Body of pancreas (tissue), 4 donors: Measurements from ENCODE around the gene RASL10A. TPM values are rescaled to one million over a fixed set of nuclear protein-coding genes. Genes with fewer than 3 reads are reported as not detected.
A peak's percentile ranks its signal among the peaks of the same experiment; 100 is the strongest.

Experiments used
- ATAC-seq: fragments of 150-250 bp; one replicate; pipeline ENCODE4 v1.9.1; 2016
- DNase-seq, 4 donors: peaks; one replicate each; pipeline ENCODE4 v3.0.0-alpha.2; 2019
- H3K27ac ChIP-seq, 4 donors: fragments of 200-600 bp; sonication (generic); 1 replicate in 3 of 4; 2 replicates in 1 of 4; pipeline versions ENCODE4 v1.5.1 to v1.6.1; 2016 to 2019; ENCODE audit warnings: mild to moderate bottlenecking in 1 of 4, mixed read lengths in 1 of 4, moderate library complexity in 1 of 4
- H3K27me3 ChIP-seq, 2 donors: fragments of 200-600 bp; sonication (generic); one replicate each; pipeline ENCODE4 v1.6.0; 2016; ENCODE audit warnings: mild to moderate bottlenecking in 1 of 2
- H3K36me3 ChIP-seq, 2 donors: fragments of 200-600 bp; sonication (generic); replicated peaks in 1 of 2; 2 replicates each; pipeline ENCODE4 v1.5.1; 2016; ENCODE audit warnings: low read depth in 2 of 2; ENCODE audit not compliant: insufficient read depth in 1 of 2
- H3K4me1 ChIP-seq: fragments of 200-600 bp; sonication (generic); one replicate; pipeline ENCODE4 v1.6.0; 2016
- H3K4me3 ChIP-seq, 2 donors: fragments of 200-600 bp; sonication (generic); 1 replicate in 1 of 2; 2 replicates in 1 of 2; pipeline ENCODE4 v1.5.1; 2016 to 2019
- H3K9me3 ChIP-seq, 3 donors: fragments of 200-600 bp; sonication (generic); 1 replicate in 2 of 3; 2 replicates in 1 of 3; pipeline ENCODE4 v1.5.1; 2016
- CTCF ChIP-seq, 7 experiments: fragments of 450-650 bp in 4 of 7; fragments of 200-600 bp in 3 of 7; sonication (generic) in 3 of 7; IDR thresholded peaks; one replicate each; pipeline ENCODE4 v1.5.1; 2016 to 2019; ENCODE audit warnings: antibody characterized with exemption in 7 of 7
- POLR2A ChIP-seq, 3 donors: fragments of 450-650 bp; IDR thresholded peaks; one replicate each; pipeline ENCODE4 v1.6.1; 2016; ENCODE audit warnings: antibody characterized with exemption in 3 of 3, mild to moderate bottlenecking in 2 of 3
- WGBS, 2 donors: methylation state at CpG; one replicate each; pipeline ENCODE4 v1.1.5; 2017; 5-methylcytosine and 5-hydroxymethylcytosine counted together
- intact Hi-C: fragments of 100-400 bp; cut with DNase I; formaldehyde crosslinking; loops from one replicate; pipeline ENCODE4 v1.15.1; 2023
- total RNA-seq, 2 donors: library from RNA; depleted of rRNA; stranded (reverse); fragments of >200 nt; gene quantifications; one replicate each; pipeline ENCODE4 v1.1.0, GENCODE V29; 2016

The RASL10A gene
- total RNA-seq, 2 donors from 2014 or later: 0.78 TPM; not detected in 1

GRCh38 chr22:29300467-29300806 lies 15.1 kb downstream of the RASL10A start:
- Histone ChIP-seq H3K27me3 (no peaks in the 10 kb centered on the region), H3K4me1 (peaks cover 15% of the 10 kb centered on the region), H3K36me3 (peaks cover 37 to 39% of the 10 kb centered on the region in 2 donors), H3K9me3 (no peaks in the 10 kb centered on the region), H3K27ac (no peak overlapping the region), H3K4me3 (no peak overlapping the region)
- TF ChIP-seq CTCF (IDR thresholded peaks at IDR 0.05) (no peak), POLR2A (IDR thresholded peaks at IDR 0.05) (no peak)
- ATAC-seq (no peak), DNase-seq (peak in 1 of 4 donors; percentile 6)
- whole genome bisulfite sequencing, 2 donors: 70 to 72% methylated on average over 4 of the region's 4 CpGs
- intact Hi-C loops: no loop called here

- H3K4me1 ChIP-seq: peaks cover 15% of the 10 kb centered on the region
- H3K36me3 ChIP-seq: peaks cover 37 to 45% of the 10 kb centered on the region in 2 donors
- DNase-seq (peak in 1 of 4 donors; percentile 14), ATAC-seq (no peak)
- intact Hi-C loops: loop anchor here (10.0 kb wide), 1 partner anchor 225 kb away; no protein-coding TSS in a partner anchor
- H3K9me3 ChIP-seq: no peaks in the 10 kb centered on the region
- H3K4me3 ChIP-seq: no peak overlapping the region
- no peak overlapping the region for H3K27ac ChIP-seq
- WGBS, 2 donors: 88 to 93% methylated on average over 19 of the region's 19 CpGs
- no peak for TF ChIP-seq CTCF (IDR thresholded peaks at IDR 0.05)
- no peak for TF ChIP-seq POLR2A (IDR thresholded peaks at IDR 0.05)
- no peaks in the 10 kb centered on the region for H3K27me3 ChIP-seq
Observed at GRCh38 chr22:29299136-29299900, 16.2 kb downstream of the RASL10A start.

GRCh38 chr22:29298641-29299040 lies 16.9 kb downstream of the RASL10A start:
- ATAC-seq: no peak
- peaks cover 37 to 48% of the 10 kb centered on the region in 2 donors for H3K36me3 ChIP-seq
- H3K27me3 ChIP-seq: no peaks in the 10 kb centered on the region
- no peaks in the 10 kb centered on the region for H3K9me3 ChIP-seq
- WGBS, 2 donors: 75 to 80% methylated on average over 4 to 8 of the region's 8 CpGs
- no peak overlapping the region for H3K4me3 ChIP-seq
- H3K27ac ChIP-seq: no peak overlapping the region
- DNase-seq: no peak
- peaks cover 15% of the 10 kb centered on the region for H3K4me1 ChIP-seq
- intact Hi-C loops: loop anchor here (10.0 kb wide), 1 partner anchor 226 kb away; no protein-coding TSS in a partner anchor
- TF ChIP-seq CTCF (IDR thresholded peaks at IDR 0.05): no peak
- TF ChIP-seq POLR2A (IDR thresholded peaks at IDR 0.05): no peak

- TF ChIP-seq POLR2A (IDR thresholded peaks at IDR 0.05) (no peak), CTCF (IDR thresholded peaks at IDR 0.05) (no peak)
- Histone ChIP-seq H3K4me1 (peaks cover 3% of the 10 kb centered on the region), H3K4me3 (no peak overlapping the region), H3K27me3 (no peaks in the 10 kb centered on the region), H3K27ac (no peak overlapping the region), H3K9me3 (no peaks in the 10 kb centered on the region), H3K36me3 (peaks cover 18 to 68% of the 10 kb centered on the region in 2 donors)
- DNase-seq: no peak
- intact Hi-C loops: loop anchor here (10.0 kb wide), 1 partner anchor 232 kb away; no protein-coding TSS in a partner anchor
- no peak for ATAC-seq
Observed at GRCh38 chr22:29292379-29292778, 23.1 kb downstream of the RASL10A start.

GRCh38 chr22:29291215-29291614 lies 24.3 kb downstream of the RASL10A start:
- DNase-seq (no peak), ATAC-seq (no peak)
- intact Hi-C loops: loop anchor here (10.0 kb wide), 1 partner anchor 234 kb away; no protein-coding TSS in a partner anchor
- peaks cover 3% of the 10 kb centered on the region for H3K4me1 ChIP-seq
- H3K4me3 ChIP-seq: no peak overlapping the region
- peaks cover 6 to 60% of the 10 kb centered on the region in 2 donors for H3K36me3 ChIP-seq
- 68 to 72% methylated on average over 7 of the region's 7 CpGs for WGBS, 2 donors
- no peaks in the 10 kb centered on the region for H3K27me3 ChIP-seq
- no peak for TF ChIP-seq POLR2A (IDR thresholded peaks at IDR 0.05)
- TF ChIP-seq CTCF (IDR thresholded peaks at IDR 0.05): no peak
- no peaks in the 10 kb centered on the region for H3K9me3 ChIP-seq
- no peak overlapping the region for H3K27ac ChIP-seq
